DND-41 (cell line): Measurements from ENCODE around the gene KIAA1671.

ENCODE experiments used
- ATAC-seq: fragments of 200-7000 bp; cut with Tn5 transposase; 3 replicates; pipeline ENCODE4 v1.9.1; 2021; ENCODE audit warnings: low read depth; ENCODE audit not compliant: insufficient read depth
- DNase-seq: peaks from one replicate; pipeline ENCODE4 v3.0.0-alpha.2; 2020
- H2AFZ ChIP-seq: 2 replicates; pipeline ENCODE4 v1.6.0; 2012; ENCODE audit warnings: low read depth, low read length
- H3K27ac ChIP-seq: 2 replicates; pipeline ENCODE4 v1.5.1; 2012; ENCODE audit warnings: low read length, inconsistent platforms
- H3K27me3 ChIP-seq: fragments of 200-600 bp; sonication (generic); 2 replicates; pipeline ENCODE4 v1.6.0; 2012; ENCODE audit warnings: low read length, mild to moderate bottlenecking, inconsistent platforms; ENCODE audit not compliant: insufficient read depth, poor library complexity
- H3K36me3 ChIP-seq: 2 replicates; pipeline ENCODE4 v1.5.1; 2012; ENCODE audit warnings: low read length, inconsistent platforms; ENCODE audit not compliant: insufficient read depth
- H3K4me1 ChIP-seq: 2 replicates; pipeline ENCODE4 v1.5.1; 2012; ENCODE audit warnings: mild to moderate bottlenecking, low read length; ENCODE audit not compliant: insufficient read depth
- H3K4me2 ChIP-seq: 2 replicates; pipeline ENCODE4 v1.6.0; 2012; ENCODE audit warnings: mild to moderate bottlenecking, moderate library complexity, low read length, inconsistent platforms; ENCODE audit not compliant: insufficient read depth
- H3K4me3 ChIP-seq, 2 experiments: fragments of 200-600 bp in 1 of 2; shearing (Covaris generic) in 1 of 2; 2 replicates each; pipeline ENCODE4 v1.5.1; 2012 to 2016; ENCODE audit warnings: inconsistent platforms in 2 of 2, low read length in 2 of 2, mild to moderate bottlenecking in 2 of 2, low read depth in 1 of 2, moderate library complexity in 1 of 2
- H3K79me2 ChIP-seq: 2 replicates; pipeline ENCODE4 v1.6.0; 2012; ENCODE audit warnings: low read length, inconsistent platforms; ENCODE audit not compliant: insufficient read depth
- H3K9ac ChIP-seq: 2 replicates; pipeline ENCODE4 v1.6.0; 2012; ENCODE audit warnings: low read depth, mild to moderate bottlenecking, inconsistent platforms, low read length, moderate library complexity
- H3K9me3 ChIP-seq: 2 replicates; pipeline ENCODE4 v1.5.1; 2012; ENCODE audit warnings: low read length, moderate library complexity, mild to moderate bottlenecking, inconsistent platforms; ENCODE audit not compliant: insufficient read depth, severe bottlenecking
- H4K20me1 ChIP-seq: 2 replicates; pipeline ENCODE4 v1.6.0; 2012; ENCODE audit warnings: low read length; ENCODE audit not compliant: insufficient read depth
- CTCF ChIP-seq: IDR thresholded peaks from 2 replicates; pipeline ENCODE4 v1.5.1; 2012; ENCODE audit warnings: borderline replicate concordance, low read length, moderate library complexity, mild to moderate bottlenecking; ENCODE audit not compliant: poor library complexity, severe bottlenecking; ENCODE audit errors: extremely low read depth
- EZH2 ChIP-seq: IDR thresholded peaks from 3 replicates; pipeline ENCODE4 v1.6.1; 2012; ENCODE audit warnings: borderline replicate concordance, low read depth, mild to moderate bottlenecking, moderate library complexity, low read length, inconsistent platforms; ENCODE audit not compliant: severe bottlenecking

The KIAA1671 gene

GRCh38 chr22:24937114-24937513 lies 15.4 kb upstream of the KIAA1671 start:
- Histone ChIP-seq H3K9me3 (no peaks in the 10 kb centered on the region), H4K20me1 (no peaks in the 10 kb centered on the region), H3K79me2 (no peaks in the 10 kb centered on the region), H3K4me3 (no peak overlapping the region), H3K4me1 (no peaks in the 10 kb centered on the region), H2AFZ (no peak overlapping the region), H3K27ac (no peak overlapping the region), H3K9ac (no peak overlapping the region), H3K36me3 (no peaks in the 10 kb centered on the region), H3K4me2 (no peak overlapping the region), H3K27me3 (peaks cover 9% of the 10 kb centered on the region)
- TF ChIP-seq CTCF (peak; percentile 43), EZH2 (no peak)
- DNase-seq: peak; percentile 6
- no peak; the same call in 2 of the 3 replicates for ATAC-seq

GRCh38 chr22:24938741-24939341 lies 13.7 kb upstream of the KIAA1671 start:
- no peak overlapping the region for H3K9ac ChIP-seq
- peak; percentile 31 for DNase-seq
- H3K4me2 ChIP-seq: no peak overlapping the region
- H3K4me3 ChIP-seq: no peak overlapping the region
- H3K36me3 ChIP-seq: no peaks in the 10 kb centered on the region
- peaks cover 3% of the 10 kb centered on the region for H3K27me3 ChIP-seq
- no peaks in the 10 kb centered on the region for H3K79me2 ChIP-seq
- no peak overlapping the region for H3K27ac ChIP-seq
- H3K9me3 ChIP-seq: no peaks in the 10 kb centered on the region
- H4K20me1 ChIP-seq: no peaks in the 10 kb centered on the region
- no peaks in the 10 kb centered on the region for H3K4me1 ChIP-seq
- peak; percentile 63; the same call in 2 of the 3 replicates for ATAC-seq
- no peak for TF ChIP-seq EZH2
- TF ChIP-seq CTCF: peak; percentile 78
- no peak overlapping the region for H2AFZ ChIP-seq

- H3K4me1 ChIP-seq: no peaks in the 10 kb centered on the region
- no peaks in the 10 kb centered on the region for H3K36me3 ChIP-seq
- no peak for TF ChIP-seq CTCF
- no peak for TF ChIP-seq EZH2
- DNase-seq: no peak
- no peaks in the 10 kb centered on the region for H3K9me3 ChIP-seq
- no peak overlapping the region for H3K4me2 ChIP-seq
- no peaks in the 10 kb centered on the region for H3K79me2 ChIP-seq
- H3K9ac ChIP-seq: no peak overlapping the region
- H4K20me1 ChIP-seq: no peaks in the 10 kb centered on the region
- peaks cover 3% of the 10 kb centered on the region for H3K27me3 ChIP-seq
- H3K27ac ChIP-seq: no peak overlapping the region
- no peak overlapping the region for H2AFZ ChIP-seq
- no peak for ATAC-seq
- H3K4me3 ChIP-seq: no peak overlapping the region
These were observed 10.2 kb upstream of the KIAA1671 start for GRCh38 chr22:24942301-24942700.
